ENCODE measurements around the gene ITPRID1. TPM values are rescaled to one million over a fixed set of nuclear protein-coding genes. Genes with fewer than 3 reads are reported as not detected.

ITPRID1 gene
- total RNA-seq, 4 donors from 2014 or later, result 1.6 TPM; not detected in 3

- Histone ChIP-seq H3K27me3 (no peaks in the 10 kb centered on the region), H3K27ac (no peak overlapping the region), H3K4me3 (no peak overlapping the region), H3K4me1 (no peaks in the 10 kb centered on the region), H3K36me3 (no peaks in the 10 kb centered on the region), H3K9me3 (no peaks in the 10 kb centered on the region)
- intact Hi-C loops (cut with DNase I; ENCODE audit: low total_unique reads), result no loop called here
- TF ChIP-seq POLR2A (IDR thresholded peaks at IDR 0.05), result no peak
- TF ChIP-seq, protein P1, sequence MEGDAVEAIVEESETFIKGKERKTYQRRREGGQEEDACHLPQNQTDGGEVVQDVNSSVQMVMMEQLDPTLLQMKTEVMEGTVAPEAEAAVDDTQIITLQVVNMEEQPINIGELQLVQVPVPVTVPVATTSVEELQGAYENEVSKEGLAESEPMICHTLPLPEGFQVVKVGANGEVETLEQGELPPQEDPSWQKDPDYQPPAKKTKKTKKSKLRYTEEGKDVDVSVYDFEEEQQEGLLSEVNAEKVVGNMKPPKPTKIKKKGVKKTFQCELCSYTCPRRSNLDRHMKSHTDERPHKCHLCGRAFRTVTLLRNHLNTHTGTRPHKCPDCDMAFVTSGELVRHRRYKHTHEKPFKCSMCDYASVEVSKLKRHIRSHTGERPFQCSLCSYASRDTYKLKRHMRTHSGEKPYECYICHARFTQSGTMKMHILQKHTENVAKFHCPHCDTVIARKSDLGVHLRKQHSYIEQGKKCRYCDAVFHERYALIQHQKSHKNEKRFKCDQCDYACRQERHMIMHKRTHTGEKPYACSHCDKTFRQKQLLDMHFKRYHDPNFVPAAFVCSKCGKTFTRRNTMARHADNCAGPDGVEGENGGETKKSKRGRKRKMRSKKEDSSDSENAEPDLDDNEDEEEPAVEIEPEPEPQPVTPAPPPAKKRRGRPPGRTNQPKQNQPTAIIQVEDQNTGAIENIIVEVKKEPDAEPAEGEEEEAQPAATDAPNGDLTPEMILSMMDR (IDR thresholded peaks at IDR 0.05), result no peak
- DNase-seq, result no peak
Measured at GRCh38 chr7:31690935-31691334, 177.0 kb downstream of the ITPRID1 start.

GRCh38 chr7:31692451-31692850 lies 178.6 kb downstream of the ITPRID1 start:
- no peaks in the 10 kb centered on the region for H3K9me3 ChIP-seq
- DNase-seq, result no peak
- TF ChIP-seq, protein P1 (IDR thresholded peaks at IDR 0.05), result no peak
- TF ChIP-seq POLR2A (IDR thresholded peaks at IDR 0.05), result no peak
- H3K27ac ChIP-seq, result no peak overlapping the region
- intact Hi-C loops (cut with DNase I; ENCODE audit: low total_unique reads), result no loop called here
- H3K4me3 ChIP-seq, result no peak overlapping the region
- H3K4me1 ChIP-seq, result no peaks in the 10 kb centered on the region
- no peaks in the 10 kb centered on the region for H3K36me3 ChIP-seq
- H3K27me3 ChIP-seq, result no peaks in the 10 kb centered on the region

DNA sequence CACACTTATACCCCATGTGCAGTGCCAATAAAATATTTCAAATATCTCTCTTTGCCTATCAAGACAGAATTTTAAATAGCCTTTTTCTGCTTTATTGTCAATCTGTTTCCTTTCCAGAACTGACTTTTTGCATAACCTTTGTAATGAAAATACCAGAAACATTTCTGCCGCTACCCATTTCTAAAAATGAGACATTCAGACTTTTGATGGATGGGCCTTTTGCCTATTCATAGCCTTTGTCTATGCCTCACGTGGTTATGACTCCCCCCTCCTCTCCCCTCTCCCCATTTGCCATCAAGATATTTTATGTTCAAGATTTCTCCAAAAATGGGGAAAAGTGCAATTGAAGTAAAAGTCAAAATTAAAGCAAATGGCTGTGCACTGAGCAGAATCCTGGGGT lies 179.0 kb downstream of the ITPRID1 start:
- no peaks in the 10 kb centered on the region for H3K4me1 ChIP-seq
- intact Hi-C loops (cut with DNase I; ENCODE audit: low total_unique reads), result no loop called here
- no peaks in the 10 kb centered on the region for H3K9me3 ChIP-seq
- no peaks in the 10 kb centered on the region for H3K27me3 ChIP-seq
- TF ChIP-seq POLR2A (IDR thresholded peaks at IDR 0.05), result no peak
- TF ChIP-seq, protein P1 (IDR thresholded peaks at IDR 0.05), result no peak
- no peak overlapping the region for H3K27ac ChIP-seq
- no peak overlapping the region for H3K4me3 ChIP-seq
- DNase-seq, result no peak
- no peaks in the 10 kb centered on the region for H3K36me3 ChIP-seq

- peak overlapping the region; percentile 50 to 53 for H3K27ac ChIP-seq
- peak; percentile 20 to 46 for DNase-seq
- H3K4me1 ChIP-seq, result no peaks in the 10 kb centered on the region
- H3K4me3 ChIP-seq, result no peak overlapping the region
- no peaks in the 10 kb centered on the region for H3K27me3 ChIP-seq
- intact Hi-C loops (cut with DNase I; ENCODE audit: low total_unique reads), result no loop called here
- no peaks in the 10 kb centered on the region for H3K36me3 ChIP-seq
- TF ChIP-seq, protein P1 (IDR thresholded peaks at IDR 0.05), result no peak
- no peak for TF ChIP-seq POLR2A (IDR thresholded peaks at IDR 0.05)
- H3K9me3 ChIP-seq, result no peaks in the 10 kb centered on the region
Measured at GRCh38 chr7:31695859-31696614, 182.1 kb downstream of the ITPRID1 start.

GRCh38 chr7:31699050-31699449 lies 185.2 kb downstream of the ITPRID1 start:
- H3K4me3 ChIP-seq, result no peak overlapping the region
- H3K9me3 ChIP-seq, result no peaks in the 10 kb centered on the region
- H3K36me3 ChIP-seq, result no peaks in the 10 kb centered on the region
- intact Hi-C loops (cut with DNase I; ENCODE audit: low total_unique reads), result no loop called here
- no peaks in the 10 kb centered on the region for H3K27me3 ChIP-seq
- DNase-seq, result no peak
- H3K27ac ChIP-seq, result no peak overlapping the region
- H3K4me1 ChIP-seq, result no peaks in the 10 kb centered on the region
- TF ChIP-seq POLR2A (IDR thresholded peaks at IDR 0.05), result no peak
- TF ChIP-seq, protein P1 (IDR thresholded peaks at IDR 0.05), result no peak

All from uterus (tissue), 4 donors.